Measurements from ENCODE around the gene CFAP210. TPM values are rescaled to one million over a fixed set of nuclear protein-coding genes. Genes with fewer than 3 reads are reported as not detected.

Gene CFAP210
- total and polyA plus RNA-seq, 9 of the 15 experiments (the other 6 are each of a cell fraction or from before 2014, with no cell fraction given): 0.75 to 3.6 (median 1.3) TPM

GRCh38 chr2:169696381-169696780 is 2.2 kb upstream of the CFAP210 start:
- no peak overlapping the region for H2AFZ ChIP-seq (ENCODE audit: low read depth, low read length)
- ChIA-PET CTCF (ENCODE audit: low intra/inter-chr PET ratio) (no interaction called here), POLR2A (interaction anchor here (0.7 to 5.3 kb wide), 6 partner anchors 9 to 761 kb away, joined by 3 to 45 read pairs (median 4); no protein-coding TSS in a partner anchor)
- in situ Hi-C loops (cut with MboI): no loop called here
- H3K4me3 ChIP-seq: no peak overlapping the region
- peaks cover under 1% of the 10 kb centered on the region; the same call in 1 of the 2 replicates for H3K9me3 ChIP-seq (replicated peaks; ENCODE audit: control insufficient read depth, insufficient read depth, low read depth, low read length)
- no peak for FAIRE-seq
- DNase-seq (ENCODE audit: extremely low read depth in 1 of 4, low spot score in 3 of 4): no peak
- no peaks in the 10 kb centered on the region for H3K27me3 ChIP-seq (ENCODE audit: control insufficient read depth in 2 of 2, insufficient read depth in 2 of 2, low read length in 2 of 2)
- ATAC-seq: no peak
- H3K4me2 ChIP-seq (ENCODE audit: insufficient read depth, low read length): no peak overlapping the region
- no peaks in the 10 kb centered on the region for H4K20me1 ChIP-seq (replicated peaks; ENCODE audit: control insufficient read depth, insufficient read depth, low read length)
- H3K4me1 ChIP-seq (replicated peaks in 1 of 2; ENCODE audit: control insufficient read depth in 2 of 2, insufficient read depth in 2 of 2, low read length in 2 of 2): peaks cover 9 to 14% of the 10 kb centered on the region in 2 experiments
- BruUV-seq (replicated peaks): no TSS peak
- peaks cover 15% of the 10 kb centered on the region for H3K79me2 ChIP-seq (ENCODE audit: control insufficient read depth, insufficient read depth, low read length)
- intact Hi-C loops (cut with micrococcal nuclease): no loop called here
- H3K9me1 ChIP-seq (ENCODE audit: control insufficient read depth, insufficient read depth, low read length): no peaks in the 10 kb centered on the region
- no peak overlapping the region; the same call in 2 of the 3 replicates for H3K27ac ChIP-seq (ENCODE audit: extremely low read depth, low read depth, low read length)
- peaks cover 33% of the 10 kb centered on the region for H3K36me3 ChIP-seq (ENCODE audit: control insufficient read depth, insufficient read depth, low read length)
- no peak overlapping the region for H3K9ac ChIP-seq (ENCODE audit: insufficient read depth in 1 of 2, low read depth in 2 of 2, low read length in 2 of 2)
- TF ChIP-seq THRAP3 (IDR thresholded peaks at IDR 0.05; ENCODE audit: borderline replicate concordance) (no peak), PKNOX1 (IDR thresholded peaks at IDR 0.05) (no peak), ZBTB12 (CRISPR knock-in tag; IDR thresholded peaks at IDR 0.05) (no peak), TBP (optimal IDR thresholded peaks at IDR 0.05; ENCODE audit: low read depth, low read length) (no peak), RREB1 (CRISPR knock-in tag; IDR thresholded peaks at IDR 0.05) (no peak), MTA1 (IDR thresholded peaks at IDR 0.05; ENCODE audit: borderline replicate concordance) (no peak), SRSF9 (IDR thresholded peaks at IDR 0.05; ENCODE audit: borderline replicate concordance, low read depth, low read length) (no peak), NCOA6 (IDR thresholded peaks at IDR 0.05) (no peak), PREB (CRISPR knock-in tag; IDR thresholded peaks at IDR 0.05) (no peak), ZNF668 (CRISPR knock-in tag; IDR thresholded peaks at IDR 0.05) (no peak), CLOCK (CRISPR knock-in tag; IDR thresholded peaks at IDR 0.05; ENCODE audit: borderline replicate concordance) (no peak)
